Erythroblast (primary cell): ENCODE data around the gene SLC1A3.

Experiments
- GATA1 ChIP-seq: IDR thresholded peaks from 2 replicates; pipeline ENCODE4 v1.6.1; 2011; ENCODE audit warnings: low read depth, mild to moderate bottlenecking, control low read depth, low read length, moderate library complexity
- POLR2A ChIP-seq: IDR thresholded peaks from 2 replicates; pipeline ENCODE4 v1.6.1; 2011; ENCODE audit warnings: mild to moderate bottlenecking, low read length

- TF ChIP-seq GATA1 (no peak), POLR2A (no peak)
Measured at GRCh38 chr5:36575361-36575781, 31.0 kb upstream of the SLC1A3 start.
